Skeletal muscle tissue (tissue), 4 donors: ENCODE data around the gene DNAH17. TPM values are rescaled to one million over a fixed set of nuclear protein-coding genes. Genes with fewer than 3 reads are reported as not detected.
A peak's percentile ranks its signal among the peaks of the same experiment; 100 is the strongest.

Experiments used
- H3K27ac ChIP-seq: one replicate; pipeline ENCODE4 v1.7.0; 2013; ENCODE audit warnings: mild to moderate bottlenecking, low read depth, low read length, inconsistent platforms
- H3K27me3 ChIP-seq, 3 donors: one replicate each; pipeline ENCODE4 v1.7.0; 2013; ENCODE audit warnings: low read length in 3 of 3; ENCODE audit not compliant: control insufficient read depth in 3 of 3, insufficient read depth in 3 of 3
- H3K36me3 ChIP-seq, 3 donors: one replicate each; pipeline ENCODE4 v1.7.0; 2013; ENCODE audit warnings: low read length in 3 of 3; ENCODE audit not compliant: control insufficient read depth in 3 of 3, insufficient read depth in 3 of 3
- H3K4me1 ChIP-seq, 3 donors: one replicate each; pipeline ENCODE4 v1.7.0; 2013; ENCODE audit warnings: low read length in 3 of 3, mild to moderate bottlenecking in 3 of 3; ENCODE audit not compliant: control insufficient read depth in 3 of 3, insufficient read depth in 3 of 3
- H3K4me3 ChIP-seq, 3 donors: one replicate each; pipeline ENCODE4 v1.7.0; 2013; ENCODE audit warnings: low read length in 3 of 3
- H3K9ac ChIP-seq, 3 donors: one replicate each; pipeline ENCODE4 v1.7.0; 2013; ENCODE audit warnings: low read length in 3 of 3, mild to moderate bottlenecking in 3 of 3, moderate library complexity in 2 of 3, low read depth in 1 of 3
- H3K9me3 ChIP-seq, 3 donors: one replicate each; pipeline ENCODE4 v1.7.0; 2013; ENCODE audit warnings: low read length in 3 of 3; ENCODE audit not compliant: control insufficient read depth in 3 of 3
- total RNA-seq: library from RNA; depleted of rRNA; stranded (reverse); fragments of >200 nt; gene quantifications from one replicate; pipeline ENCODE4 v1.2.3, GENCODE V29; 2014
- donor health status: Osteomylitis.

The DNAH17 gene
- total RNA-seq, 1 donor from 2014 or later = under 0.01 TPM

- H3K4me1 ChIP-seq = peaks cover 0 to 6% (median 4%) of the 10 kb centered on the region in 3 donors
- H3K9ac ChIP-seq = peak overlapping the region in 2 of 3 donors; percentile 10 to 33
- no peaks in the 10 kb centered on the region for H3K36me3 ChIP-seq
- H3K4me3 ChIP-seq = no peak overlapping the region
- H3K9me3 ChIP-seq = no peaks in the 10 kb centered on the region
- H3K27me3 ChIP-seq = peaks cover 0 to 20% (median 3%) of the 10 kb centered on the region in 3 donors
- H3K27ac ChIP-seq = no peak overlapping the region
Measured at GRCh38 chr17:78497115-78497540, 80.1 kb downstream of the DNAH17 start.

DNA sequence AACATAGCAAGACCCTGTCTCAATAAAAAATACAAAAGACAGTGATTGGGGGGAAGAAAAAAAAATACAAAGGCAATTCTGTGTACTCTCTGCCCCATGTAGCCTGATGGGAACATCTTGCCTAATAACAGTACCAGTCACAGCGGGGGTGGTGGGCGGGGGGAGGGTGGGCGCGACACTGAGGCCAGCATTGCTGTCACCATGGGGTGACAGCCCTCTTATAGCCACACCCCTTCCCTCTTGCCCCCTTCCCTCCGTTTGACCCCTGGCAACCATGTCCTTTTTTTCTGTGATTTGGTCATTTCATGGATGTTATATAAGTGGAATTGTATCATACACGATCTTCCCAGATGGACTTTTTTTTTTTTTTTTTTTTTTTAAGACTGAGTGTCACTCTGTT is 80.9 kb downstream of the DNAH17 start:
- H3K9ac ChIP-seq = no peak overlapping the region
- H3K9me3 ChIP-seq = no peaks in the 10 kb centered on the region
- H3K27me3 ChIP-seq = peaks cover 0 to 23% (median 3%) of the 10 kb centered on the region in 3 donors

DNA sequence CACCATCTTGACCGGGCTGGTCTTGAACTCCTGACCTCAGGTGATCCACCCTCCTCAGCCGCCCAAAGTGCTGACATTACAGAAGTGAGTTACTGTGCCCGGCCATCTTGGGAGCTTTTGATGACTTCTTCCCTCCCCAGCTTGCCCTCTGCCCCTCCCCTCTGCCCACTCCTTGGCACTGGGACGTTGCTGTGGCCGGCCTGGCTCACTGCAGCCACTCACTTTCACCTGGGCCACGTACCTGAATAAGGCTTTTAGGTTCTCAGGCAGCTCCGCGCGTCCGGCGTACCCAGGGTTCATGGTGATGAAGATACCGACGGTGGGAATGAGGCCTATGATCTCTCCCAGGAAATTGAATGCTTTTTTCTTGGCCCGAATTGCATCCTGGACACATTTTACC is 81.6 kb downstream of the DNAH17 start:
- no peak overlapping the region for H3K27ac ChIP-seq
- peaks cover 0 to 6% (median 4%) of the 10 kb centered on the region in 3 donors for H3K4me1 ChIP-seq
- no peaks in the 10 kb centered on the region for H3K36me3 ChIP-seq
- H3K27me3 ChIP-seq = peaks cover 0 to 24% (median 3%) of the 10 kb centered on the region in 3 donors
- H3K9ac ChIP-seq = no peak overlapping the region
- no peak overlapping the region for H3K4me3 ChIP-seq
- no peaks in the 10 kb centered on the region for H3K9me3 ChIP-seq

More for the DNA sequence above, 80.9 kb downstream of the DNAH17 start:
- Histone ChIP-seq H3K4me1 (peaks cover 0 to 6% (median 4%) of the 10 kb centered on the region in 3 donors), H3K36me3 (no peaks in the 10 kb centered on the region), H3K4me3 (no peak overlapping the region), H3K27ac (no peak overlapping the region)

DNA sequence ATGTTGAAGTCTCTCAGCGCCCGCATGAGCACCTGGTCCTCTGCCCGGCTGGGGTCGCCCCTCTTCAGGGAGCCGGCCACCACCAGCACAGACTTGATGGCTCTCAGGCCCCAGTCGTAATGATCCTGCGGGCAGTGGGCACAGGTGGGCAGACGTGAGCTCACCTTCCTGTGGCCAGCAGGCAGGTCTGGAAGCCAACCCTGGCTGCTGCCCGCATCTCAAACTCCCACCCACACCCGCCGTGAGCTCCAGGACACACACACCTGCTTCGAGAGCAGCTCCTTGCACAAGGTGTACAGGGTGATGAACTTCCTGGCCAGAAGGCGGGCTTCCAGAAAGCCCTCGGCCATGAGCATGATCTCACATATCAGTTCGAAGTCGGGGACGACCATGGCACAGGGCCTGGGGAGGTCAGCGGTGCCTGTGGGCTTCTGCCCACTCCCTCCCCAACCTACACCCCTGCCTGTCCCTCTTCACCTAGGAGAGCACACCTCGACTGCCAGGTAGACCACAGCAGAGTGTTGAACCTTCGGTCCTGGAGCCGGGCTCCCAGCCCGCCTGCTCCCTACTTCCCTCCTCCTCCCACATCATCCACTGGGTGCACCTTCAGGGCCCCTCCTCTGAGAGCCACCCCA is 82.4 kb downstream of the DNAH17 start:
- no peak overlapping the region for H3K27ac ChIP-seq
- peaks cover 0 to 27% (median 3%) of the 10 kb centered on the region in 3 donors for H3K27me3 ChIP-seq
- no peak overlapping the region for H3K9ac ChIP-seq
- H3K9me3 ChIP-seq = no peaks in the 10 kb centered on the region
- no peak overlapping the region for H3K4me3 ChIP-seq
- peaks cover 0 to 6% (median 4%) of the 10 kb centered on the region in 3 donors for H3K4me1 ChIP-seq
- no peaks in the 10 kb centered on the region for H3K36me3 ChIP-seq

GRCh38 chr17:78493853-78494695 is 83.1 kb downstream of the DNAH17 start:
- Histone ChIP-seq H3K4me1 (peaks cover 0 to 6% (median 4%) of the 10 kb centered on the region in 3 donors), H3K9me3 (no peaks in the 10 kb centered on the region), H3K9ac (no peak overlapping the region), H3K27ac (no peak overlapping the region), H3K27me3 (peaks cover 0 to 31% (median 3%) of the 10 kb centered on the region in 3 donors), H3K4me3 (no peak overlapping the region), H3K36me3 (no peaks in the 10 kb centered on the region)

GRCh38 chr17:78493450-78493849 is 83.7 kb downstream of the DNAH17 start:
- Histone ChIP-seq H3K36me3 (no peaks in the 10 kb centered on the region), H3K4me3 (no peak overlapping the region), H3K9me3 (no peaks in the 10 kb centered on the region), H3K27me3 (peaks cover 0 to 31% (median 3%) of the 10 kb centered on the region in 3 donors), H3K9ac (no peak overlapping the region), H3K27ac (no peak overlapping the region), H3K4me1 (peaks cover 0 to 6% (median 4%) of the 10 kb centered on the region in 3 donors)

GRCh38 chr17:78492116-78492799 is 84.9 kb downstream of the DNAH17 start:
- H3K4me1 ChIP-seq = peaks cover 0 to 1% (median 1%) of the 10 kb centered on the region in 3 donors
- H3K27ac ChIP-seq = no peak overlapping the region
- H3K9ac ChIP-seq = no peak overlapping the region
- H3K27me3 ChIP-seq = peaks cover 0 to 31% (median 3%) of the 10 kb centered on the region in 3 donors
- H3K9me3 ChIP-seq = no peaks in the 10 kb centered on the region
- no peak overlapping the region for H3K4me3 ChIP-seq
- no peaks in the 10 kb centered on the region for H3K36me3 ChIP-seq

GRCh38 chr17:78491236-78492115 is 85.7 kb downstream of the DNAH17 start:
- no peaks in the 10 kb centered on the region for H3K4me1 ChIP-seq
- no peak overlapping the region for H3K9ac ChIP-seq
- no peak overlapping the region for H3K4me3 ChIP-seq
- no peak overlapping the region for H3K27ac ChIP-seq
- H3K9me3 ChIP-seq = no peaks in the 10 kb centered on the region
- H3K27me3 ChIP-seq = peaks cover 0 to 28% (median 3%) of the 10 kb centered on the region in 3 donors
- no peaks in the 10 kb centered on the region for H3K36me3 ChIP-seq

- H3K4me1 ChIP-seq = no peaks in the 10 kb centered on the region
- no peak overlapping the region for H3K27ac ChIP-seq
- no peak overlapping the region for H3K9ac ChIP-seq
- peaks cover 0 to 26% (median 3%) of the 10 kb centered on the region in 3 donors for H3K27me3 ChIP-seq
- no peak overlapping the region for H3K4me3 ChIP-seq
- no peaks in the 10 kb centered on the region for H3K9me3 ChIP-seq
- no peaks in the 10 kb centered on the region for H3K36me3 ChIP-seq
Measured at GRCh38 chr17:78490673-78491072, 86.5 kb downstream of the DNAH17 start.
